Activated naive CD8-positive, alpha-beta T cell treated with anti-CD3 and anti-CD28 coated beads, Interleukin-2, amount 10 ng/mL, durations not matched to agents 7 days and 5 days (primary cell): Measurements from ENCODE around the gene MXRA7. TPM values are rescaled to one million over a fixed set of nuclear protein-coding genes. Genes with fewer than 3 reads are reported as not detected.
A peak's percentile ranks its signal among the peaks of the same experiment; 100 is the strongest.
"Not testable (repeated sequence)": the region's sequence is repeated elsewhere in the genome, so short reads cannot be mapped to it uniquely, and the experiment has no call there.

Experiments
- ATAC-seq: fragments of 150-1000 bp; cut with Tn5 transposase; one replicate; pipeline ENCODE4 v1.10.0; 2021; ENCODE audit warnings: low read depth, moderate library complexity
- POLR2A ChIA-PET: fragments of 350-600 bp; sonication (Branson Sonifier 250); formaldehyde crosslinking; loops from one replicate; lab custom pipeline; 2021; ENCODE audit warnings: antibody characterized with exemption; lab: Charles Lee
- DNase-seq: peaks from one replicate; pipeline ENCODE4 v3.0.0; 2021
- H3K27ac Mint-ChIP-seq: one replicate; pipeline ENCODE4 v1.8.0; 2022; ENCODE audit warnings: mild to moderate bottlenecking, mixed read lengths
- H3K27me3 Mint-ChIP-seq: one replicate; pipeline ENCODE4 v1.8.0; 2022; ENCODE audit warnings: mild to moderate bottlenecking, moderate library complexity, mixed read lengths
- H3K36me3 Mint-ChIP-seq: one replicate; pipeline ENCODE4 v1.8.0; 2021; ENCODE audit warnings: mild to moderate bottlenecking, mixed read lengths
- H3K4me1 Mint-ChIP-seq: one replicate; pipeline ENCODE4 v1.8.0; 2021; ENCODE audit warnings: mixed read lengths
- H3K4me3 Mint-ChIP-seq: one replicate; pipeline ENCODE4 v1.8.0; 2022; ENCODE audit warnings: mild to moderate bottlenecking, moderate library complexity, mixed read lengths
- H3K9me3 Mint-ChIP-seq: one replicate; pipeline ENCODE4 v1.8.0; 2021; ENCODE audit warnings: mixed read lengths
- total RNA-seq, 2 experiments: library from RNA; stranded (reverse); gene quantifications; one replicate each; pipeline ENCODE4 v1.2.3, GENCODE V29; 2021

The MXRA7 gene
- total RNA-seq, 2 experiments from 2014 or later, result 34.4 to 37.2 TPM

GRCh38 chr17:76740329-76741118, 29.8 kb upstream of the MXRA7 start:
- Mint-ChIP-seq H3K4me3 (no peak overlapping the region), H3K27ac (no peak overlapping the region)

GRCh38 chr17:76739568-76740115, 28.9 kb upstream of the MXRA7 start:
- Mint-ChIP-seq H3K36me3 (peaks cover 24% of the 10 kb centered on the region), H3K4me1 (peaks cover 24% of the 10 kb centered on the region)
- H3K4me3 Mint-ChIP-seq, ATAC-seq, DNase-seq, H3K9me3 Mint-ChIP-seq, H3K27ac Mint-ChIP-seq, H3K27me3 Mint-ChIP-seq: not testable (repeated sequence)
- POLR2A ChIA-PET, result interaction anchor here (1.4 to 5.2 kb wide), 4 partner anchors 9 to 26 kb away, joined by 4 to 100 read pairs (median 32); partner anchors contain the start of genes JMJD6 and METTL23

More at GRCh38 chr17:76740329-76741118, 29.8 kb upstream of the MXRA7 start:
- H3K27me3 Mint-ChIP-seq, result no peaks in the 10 kb centered on the region
- ATAC-seq (no peak), DNase-seq (no peak)
- peaks cover 21% of the 10 kb centered on the region for H3K36me3 Mint-ChIP-seq
- H3K4me1 Mint-ChIP-seq, result peaks cover 25% of the 10 kb centered on the region
- H3K9me3 Mint-ChIP-seq, result no peaks in the 10 kb centered on the region
- POLR2A ChIA-PET, result interaction anchor here (0.8 kb wide), 1 partner anchor 27 kb away, joined by 4 read pairs; no protein-coding TSS in a partner anchor

- POLR2A ChIA-PET, result interaction anchor here (0.7 to 5.2 kb wide), 10 partner anchors 11 to 402 kb away, joined by 3 to 100 read pairs (median 12); partner anchors contain the start of genes JMJD6, METTL23 and SEC14L1
- H3K4me1 Mint-ChIP-seq, result peaks cover 33% of the 10 kb centered on the region
- H3K27ac Mint-ChIP-seq, result peak overlapping the region; percentile 99
- no peaks in the 10 kb centered on the region for H3K27me3 Mint-ChIP-seq
- peak overlapping the region; percentile 96 for H3K4me3 Mint-ChIP-seq
- ATAC-seq (no peak), DNase-seq (no peak)
- H3K9me3 Mint-ChIP-seq, result no peaks in the 10 kb centered on the region
- peaks cover 34% of the 10 kb centered on the region for H3K36me3 Mint-ChIP-seq
Observed at GRCh38 chr17:76738468-76738850, 27.7 kb upstream of the MXRA7 start.

DNA sequence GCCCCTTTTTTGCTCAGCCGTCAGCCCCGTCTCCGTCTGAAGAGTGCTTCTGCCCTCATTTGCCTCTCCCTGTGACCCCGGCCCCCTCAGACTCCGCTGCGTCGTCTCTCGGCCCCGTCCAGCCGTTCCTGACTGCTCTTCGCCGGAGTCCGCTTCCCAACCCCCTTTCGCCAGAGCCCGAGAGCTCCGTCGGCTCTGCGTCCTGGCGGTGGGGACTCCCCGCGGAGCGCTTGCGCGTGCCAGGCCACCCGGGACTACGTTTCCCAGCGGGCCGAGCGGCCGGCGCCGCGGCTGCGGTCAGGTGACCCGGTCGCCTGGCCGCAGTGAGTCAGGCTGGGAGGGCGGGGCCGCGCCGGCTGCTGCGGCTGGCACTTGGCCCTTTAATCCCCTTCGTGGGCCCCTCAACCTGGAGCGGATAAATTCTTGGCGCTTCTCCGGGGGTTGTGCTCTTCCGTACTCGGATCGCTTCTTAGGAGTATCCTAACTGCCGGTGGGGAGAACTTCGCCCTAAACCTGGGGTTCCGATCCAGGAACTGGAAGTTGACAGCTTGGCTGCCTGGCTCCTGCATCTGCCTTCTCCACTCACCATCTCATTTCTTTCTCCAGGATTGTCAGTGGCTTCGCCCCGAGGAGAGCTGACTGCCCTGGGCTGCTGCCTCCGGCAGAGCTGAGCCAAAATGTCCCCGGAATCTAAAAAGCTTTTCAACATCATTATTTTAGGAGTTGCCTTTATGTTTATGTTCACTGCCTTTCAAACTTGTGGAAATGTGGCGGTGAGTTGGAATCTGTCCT, 27.1 kb upstream of the MXRA7 start, which contains the start of gene MFSD11:
Gene MFSD11 (plus strand): TSS at position 444 of the 792 bp plus-strand sequence. CDS start 234 bp downstream, at position 678.
- H3K36me3 Mint-ChIP-seq, result peaks cover 38% of the 10 kb centered on the region
- peaks cover 37% of the 10 kb centered on the region for H3K4me1 Mint-ChIP-seq
- H3K27ac Mint-ChIP-seq, result peak within 1 kb of the TSS; percentile 99
- H3K4me3 Mint-ChIP-seq, result peak within 1 kb of the TSS; percentile 96
- POLR2A ChIA-PET, result interaction anchor here (0.5 to 5.2 kb wide), 17 partner anchors 11 to 1616 kb away, joined by 3 to 100 read pairs (median 4); partner anchors contain the start of genes JMJD6, METTL23 and SEC14L1
- peak; percentile 96 for DNase-seq
- peak; percentile 51 for ATAC-seq
- H3K9me3 Mint-ChIP-seq, result no peaks in the 10 kb centered on the region
- no peaks in the 10 kb centered on the region for H3K27me3 Mint-ChIP-seq

GRCh38 chr17:76737082-76737675, 26.4 kb upstream of the MXRA7 start, which contains the start of gene SRSF2:
Gene SRSF2, minus strand, starts transcription at chr17:76737331. Its CDS starts 171 bp downstream, at chr17:76737160.
- Mint-ChIP-seq H3K4me3 (peak within 1 kb of the TSS; percentile 99), H3K27me3 (no peaks in the 10 kb centered on the region), H3K9me3 (no peaks in the 10 kb centered on the region), H3K36me3 (peaks cover 41% of the 10 kb centered on the region), H3K4me1 (peaks cover 42% of the 10 kb centered on the region), H3K27ac (peak within 1 kb of the TSS; percentile 99)
- DNase-seq (peak; percentile 100), ATAC-seq (peak; percentile 74)
- POLR2A ChIA-PET, result interaction anchor here (0.5 to 5.2 kb wide), 17 partner anchors 11 to 1579 kb away, joined by 3 to 100 read pairs (median 5); partner anchors contain the start of genes JMJD6, METTL23 and SEC14L1

GRCh38 chr17:76736349-76737081, 25.8 kb upstream of the MXRA7 start:
- peak; percentile 8 for ATAC-seq
- Mint-ChIP-seq H3K4me1 (peaks cover 41% of the 10 kb centered on the region), H3K9me3 (no peaks in the 10 kb centered on the region), H3K4me3 (peak overlapping the region; percentile 99), H3K36me3 (peaks cover 40% of the 10 kb centered on the region), H3K27me3 (no peaks in the 10 kb centered on the region), H3K27ac (peak overlapping the region; percentile 99)
- peak; percentile 79 for DNase-seq
- POLR2A ChIA-PET, result interaction anchor here (0.5 to 5.2 kb wide), 14 partner anchors 10 to 1579 kb away, joined by 3 to 100 read pairs (median 4); partner anchors contain the start of genes JMJD6 and METTL23

- DNase-seq, result no peak
Observed at GRCh38 chr17:76735586-76736348, 25.0 kb upstream of the MXRA7 start.

DNA sequence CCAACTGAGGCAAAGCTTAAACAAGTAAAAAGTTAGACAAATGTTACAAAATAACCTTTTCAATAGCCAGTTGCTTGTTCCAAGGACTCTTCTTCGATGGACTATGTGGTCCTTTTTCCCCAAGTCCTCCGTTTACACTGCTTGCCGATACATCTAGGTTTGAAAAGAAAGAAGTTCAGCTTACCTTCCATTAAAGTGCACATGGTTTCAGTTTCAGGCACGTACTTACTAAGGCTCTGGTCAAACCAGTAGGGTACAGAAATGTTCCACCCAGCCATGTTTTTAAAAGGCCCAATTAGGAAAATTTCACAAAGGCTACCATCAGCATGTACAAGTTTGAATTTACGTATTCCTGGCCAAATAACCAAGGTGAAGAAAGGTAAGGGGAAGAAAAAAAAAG, 24.2 kb upstream of the MXRA7 start:
- Mint-ChIP-seq H3K4me3 (peak overlapping the region; percentile 99), H3K4me1 (peaks cover 38% of the 10 kb centered on the region), H3K36me3 (peaks cover 40% of the 10 kb centered on the region), H3K9me3 (no peaks in the 10 kb centered on the region), H3K27me3 (no peaks in the 10 kb centered on the region), H3K27ac (peak overlapping the region; percentile 98)
- ATAC-seq (no peak), DNase-seq (no peak)
- POLR2A ChIA-PET, result interaction anchor here (0.6 to 5.2 kb wide), 8 partner anchors 9 to 461 kb away, joined by 3 to 100 read pairs (median 7); partner anchors contain the start of genes JMJD6, METTL23 and MXRA7

More at GRCh38 chr17:76735586-76736348, 25.0 kb upstream of the MXRA7 start:
- peak overlapping the region; percentile 98 for H3K27ac Mint-ChIP-seq
- POLR2A ChIA-PET, result interaction anchor here (0.6 to 5.2 kb wide), 13 partner anchors 9 to 462 kb away, joined by 3 to 100 read pairs (median 9); partner anchors contain the start of genes JMJD6, METTL23 and MXRA7
- H3K4me1 Mint-ChIP-seq, result peaks cover 38% of the 10 kb centered on the region
- no peaks in the 10 kb centered on the region for H3K9me3 Mint-ChIP-seq
- no peaks in the 10 kb centered on the region for H3K27me3 Mint-ChIP-seq
- peak overlapping the region; percentile 99 for H3K4me3 Mint-ChIP-seq
- peaks cover 41% of the 10 kb centered on the region for H3K36me3 Mint-ChIP-seq
- no peak for ATAC-seq

DNA sequence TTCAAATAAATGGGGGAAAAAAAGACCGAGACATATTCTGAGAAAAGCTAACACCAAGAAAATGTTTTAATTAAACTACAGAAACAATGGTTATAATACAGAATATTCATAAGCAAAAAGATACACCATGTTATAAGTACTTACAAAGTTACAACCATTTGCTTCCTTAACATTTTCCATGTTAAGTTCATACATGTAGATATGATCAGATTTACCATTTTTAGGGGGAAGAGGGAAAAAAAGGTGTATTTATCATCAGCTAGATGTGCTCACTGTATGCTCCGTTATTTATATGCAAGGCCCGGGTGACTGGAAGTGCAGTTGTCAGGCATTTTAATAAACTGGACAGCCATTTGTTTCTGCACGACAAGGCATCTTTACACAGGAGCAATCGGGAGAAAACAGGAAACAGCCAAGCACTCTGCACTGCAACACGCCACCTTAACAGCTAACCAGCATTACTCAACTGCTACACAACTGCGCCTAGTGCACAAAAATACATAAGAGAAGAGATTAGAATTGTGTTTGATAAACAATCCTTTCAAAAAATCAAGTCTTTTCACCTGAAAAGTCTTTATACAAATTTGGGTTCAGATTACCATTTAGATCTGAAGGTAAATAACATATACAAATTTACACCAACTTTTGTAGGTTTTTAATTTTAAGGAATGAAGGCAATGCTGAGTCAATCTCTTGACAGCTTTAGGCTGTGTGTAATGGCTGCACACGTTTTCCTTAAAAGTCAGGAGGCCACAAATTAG, 23.5 kb upstream of the MXRA7 start:
- Mint-ChIP-seq H3K27ac (peak overlapping the region; percentile 98), H3K4me1 (peaks cover 43% of the 10 kb centered on the region), H3K9me3 (no peaks in the 10 kb centered on the region), H3K27me3 (no peaks in the 10 kb centered on the region), H3K36me3 (peaks cover 41% of the 10 kb centered on the region), H3K4me3 (peak overlapping the region; percentile 99)
- ATAC-seq, result no peak
- DNase-seq, result no peak
- POLR2A ChIA-PET, result interaction anchor here (0.9 to 5.2 kb wide), 6 partner anchors 8 to 1400 kb away, joined by 3 to 100 read pairs (median 6); partner anchors contain the start of genes JMJD6 and METTL23

DNA sequence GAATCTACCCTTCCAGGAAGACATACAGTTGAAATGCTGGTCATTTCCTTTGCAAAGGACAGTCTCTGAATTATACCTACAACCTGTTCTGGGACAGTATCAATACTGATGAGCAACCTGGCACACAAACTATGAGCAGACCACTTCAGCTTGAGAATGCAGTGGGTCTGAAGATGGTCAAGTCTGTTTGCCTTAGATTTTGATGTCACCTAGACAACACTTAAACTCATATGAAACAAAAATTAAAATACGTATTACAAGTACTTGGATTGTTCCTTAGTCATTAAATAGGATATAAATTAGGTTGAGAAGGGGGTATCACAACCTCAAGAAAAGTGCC, 22.8 kb upstream of the MXRA7 start:
- Mint-ChIP-seq H3K36me3 (peaks cover 43% of the 10 kb centered on the region), H3K27ac (peak overlapping the region; percentile 98), H3K27me3 (no peaks in the 10 kb centered on the region), H3K4me1 (peaks cover 39% of the 10 kb centered on the region), H3K9me3 (no peaks in the 10 kb centered on the region), H3K4me3 (peak overlapping the region; percentile 99)
- POLR2A ChIA-PET, result interaction anchor here (0.7 to 4.9 kb wide), 4 partner anchors 17 to 1401 kb away, joined by 3 to 30 read pairs (median 4); no protein-coding TSS in a partner anchor
- ATAC-seq, result no peak
- no peak for DNase-seq
